ENCODE results near the gene DMXL1.

- TF ChIP-seq CTCF (IDR thresholded peaks at IDR 0.05) (no peak), POLR2A (IDR thresholded peaks at IDR 0.05) (no peak)
Measured at GRCh38 chr5:119212026-119212425, 141.1 kb downstream of the DMXL1 start.
